HG03520 (cell line): ENCODE data around the gene FAM186B.

Experiments used
- ATAC-seq: cut with Tn5 transposase; IDR thresholded peaks from one replicate; pipeline ENCODE4 v1.9.1; 2021; ENCODE audit warnings: mild to moderate bottlenecking, moderate library complexity; ENCODE audit not compliant: unreplicated experiment

FAM186B gene

DNA sequence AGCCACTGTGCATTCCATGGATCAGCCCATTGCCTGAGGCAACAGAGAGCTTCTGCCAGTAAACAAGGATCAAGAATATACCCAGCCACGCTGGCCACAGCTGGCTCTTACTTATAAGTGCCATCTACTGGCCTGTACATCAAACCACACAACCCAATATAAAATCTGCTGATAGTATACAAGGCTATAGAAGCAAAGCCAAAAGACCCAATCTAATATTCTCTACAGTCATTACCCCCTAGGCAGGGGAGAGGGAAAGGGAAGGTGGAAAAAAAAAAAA is 4.4 kb upstream of the FAM186B start:
- ATAC-seq = no peak

DNA sequence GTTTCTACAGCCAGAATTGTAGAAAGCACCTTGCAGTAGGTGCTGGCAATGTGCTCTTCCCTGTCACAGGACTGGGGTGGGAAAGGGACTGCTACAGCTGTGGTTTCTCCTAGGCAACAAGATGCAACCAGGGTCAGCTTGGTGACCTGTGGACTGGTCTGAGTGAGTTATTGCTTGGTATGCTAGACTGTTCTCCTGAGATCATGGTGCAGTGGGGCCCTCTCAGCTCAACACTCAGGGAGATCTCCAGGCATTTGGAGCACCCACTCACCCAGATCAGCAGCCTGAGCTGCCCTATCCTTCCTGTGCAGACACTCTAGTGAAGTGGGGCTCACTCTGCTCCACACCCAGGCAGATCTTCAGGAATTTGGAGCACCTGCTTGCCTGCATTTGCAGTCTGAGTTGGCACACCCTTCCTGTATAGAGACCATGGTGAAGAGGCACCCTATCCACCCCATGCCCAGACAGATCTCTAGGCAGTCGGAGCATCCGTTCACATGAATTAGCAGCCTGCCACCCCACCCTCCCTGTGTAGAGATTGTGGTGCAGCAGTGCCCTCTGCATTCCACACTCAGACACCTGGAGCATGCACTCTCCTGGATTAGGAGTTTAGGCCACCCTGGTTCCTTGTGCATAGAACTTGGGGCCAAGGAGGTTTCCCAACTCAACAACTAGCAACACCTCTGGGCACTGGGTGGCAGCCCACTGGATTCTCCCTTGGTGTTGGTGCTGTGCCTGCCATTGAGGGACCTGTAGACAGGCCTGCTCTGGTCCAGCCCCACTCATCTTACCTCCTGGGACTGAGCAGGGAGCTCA is 3.8 kb upstream of the FAM186B start:
- no peak for ATAC-seq

- ATAC-seq = no peak
Measured at GRCh38 chr12:49604856-49605255, 583 bp downstream of the FAM186B start.

GRCh38 chr12:49603721-49604120 is 1.7 kb downstream of the FAM186B start:
- ATAC-seq = no peak

DNA sequence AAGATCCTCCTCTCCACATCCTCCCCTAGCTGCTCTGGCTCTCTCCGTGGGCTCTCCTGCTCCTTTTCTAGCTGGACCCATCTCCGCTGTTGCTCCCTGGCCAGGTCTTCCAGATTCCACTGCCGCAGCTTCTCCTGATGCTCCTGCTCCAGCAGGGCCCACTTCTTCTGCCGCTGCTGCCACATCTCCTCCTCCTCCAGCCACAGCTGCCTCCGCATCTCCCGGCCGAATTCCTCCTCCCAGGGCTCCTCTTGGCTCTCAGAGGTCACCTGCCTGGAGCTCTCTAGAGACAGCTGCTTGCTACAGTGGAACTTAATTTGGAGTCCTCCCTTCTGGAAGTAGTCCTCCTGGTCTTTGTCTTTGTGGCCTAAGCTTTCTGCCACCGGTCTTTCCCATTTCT is 5.5 kb downstream of the FAM186B start:
- no peak for ATAC-seq

DNA sequence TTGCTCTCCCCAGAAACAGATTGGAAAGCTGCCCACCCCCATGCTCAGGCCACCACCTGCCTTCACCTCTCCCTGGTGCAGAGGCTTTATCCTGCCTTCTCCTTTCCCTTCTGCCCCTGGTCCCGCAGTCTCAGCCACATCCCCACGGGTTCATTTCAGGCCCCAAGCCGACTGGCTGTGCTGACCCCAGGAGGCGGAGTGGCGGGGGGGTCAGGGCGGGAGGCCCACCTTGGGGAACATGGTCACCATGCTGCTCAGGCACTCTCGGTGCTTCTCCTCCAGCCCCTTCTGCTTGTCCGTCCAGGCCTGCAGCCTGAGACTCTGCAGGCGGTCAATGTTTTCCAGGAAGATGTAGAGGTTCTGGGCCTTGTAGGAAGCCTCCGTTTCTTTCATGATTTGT is 6.9 kb downstream of the FAM186B start:
- ATAC-seq = no peak

GRCh38 chr12:49588721-49589516 is 16.5 kb downstream of the FAM186B start:
- ATAC-seq = no peak

DNA sequence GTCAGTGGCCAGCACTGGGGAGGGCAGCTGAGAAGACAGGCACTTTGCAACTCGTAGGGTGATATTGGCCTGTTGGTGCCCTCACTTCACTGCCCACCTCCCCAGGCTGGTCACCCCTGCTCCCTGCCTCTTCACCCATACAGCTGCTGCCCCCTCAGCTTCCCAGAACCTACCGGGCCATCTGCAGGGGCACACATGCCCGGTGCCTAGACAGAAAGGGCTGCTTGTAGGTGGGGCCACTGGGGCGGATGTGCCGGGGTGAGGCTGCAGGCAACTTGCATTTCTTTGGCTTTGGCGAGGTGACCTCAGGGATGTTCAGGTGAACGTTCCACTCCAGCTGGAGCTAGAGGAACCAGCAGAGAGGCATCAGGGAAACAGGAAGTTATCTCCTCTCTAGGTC is 17.2 kb downstream of the FAM186B start:
- ATAC-seq = no peak

GRCh38 chr12:49587174-49587908 is 18.1 kb downstream of the FAM186B start:
- ATAC-seq = no peak

GRCh38 chr12:49585477-49586459 is 19.7 kb downstream of the FAM186B start:
- no peak for ATAC-seq

DNA sequence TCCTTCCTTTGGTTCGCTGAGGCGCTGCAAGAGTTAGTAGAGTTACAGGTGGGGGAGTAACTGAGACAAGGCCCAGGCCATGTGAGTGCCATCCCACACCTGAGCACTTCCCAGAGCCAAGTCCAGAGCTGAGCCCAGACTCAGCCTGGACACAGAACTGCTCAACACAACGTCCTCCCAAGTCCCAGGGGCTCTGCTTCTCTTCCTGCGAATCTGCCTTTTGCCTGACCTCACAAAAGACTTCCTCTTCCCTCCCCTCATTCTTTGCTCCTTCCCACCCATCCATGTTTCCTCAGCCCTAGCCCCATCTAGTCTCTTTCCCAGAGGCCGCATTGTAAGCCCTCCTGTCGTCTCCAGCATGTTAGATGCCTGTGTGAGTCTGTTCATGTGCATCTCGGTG is 20.8 kb downstream of the FAM186B start:
- no peak for ATAC-seq

DNA sequence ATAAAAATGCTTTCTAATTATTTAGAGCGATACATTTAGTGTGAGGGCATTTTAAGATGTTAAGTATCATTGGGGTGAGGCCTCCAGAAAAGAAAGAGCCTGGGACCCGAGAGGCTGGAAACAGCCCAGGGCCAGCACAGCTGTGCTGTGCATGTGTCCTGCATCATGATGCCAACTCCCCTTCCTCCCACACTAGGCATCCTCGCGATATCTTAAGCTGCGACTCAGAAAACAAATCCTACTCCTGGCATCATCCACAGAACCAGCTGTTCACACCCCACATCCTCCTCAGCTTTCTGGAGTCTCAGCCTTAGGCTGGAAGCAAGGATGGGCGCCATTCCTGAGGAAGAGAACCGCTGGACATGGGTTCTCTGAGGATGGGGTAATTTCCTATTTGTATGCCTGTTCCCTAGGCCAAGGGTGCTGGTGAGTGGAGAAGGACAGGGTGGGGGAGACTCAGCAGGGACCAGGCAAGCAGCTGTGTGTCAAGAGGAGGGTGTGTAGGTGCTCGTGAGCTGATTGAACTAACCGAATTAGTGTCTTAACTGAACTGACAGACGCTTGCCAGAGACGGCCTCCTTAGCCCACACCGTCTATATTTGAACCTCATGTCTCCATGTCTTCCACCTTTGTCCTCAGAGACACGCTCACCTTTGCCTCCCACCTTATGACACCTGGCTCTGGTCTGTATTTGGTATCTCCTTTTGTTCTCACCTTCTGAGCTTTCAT is 21.9 kb downstream of the FAM186B start:
- no peak for ATAC-seq

DNA sequence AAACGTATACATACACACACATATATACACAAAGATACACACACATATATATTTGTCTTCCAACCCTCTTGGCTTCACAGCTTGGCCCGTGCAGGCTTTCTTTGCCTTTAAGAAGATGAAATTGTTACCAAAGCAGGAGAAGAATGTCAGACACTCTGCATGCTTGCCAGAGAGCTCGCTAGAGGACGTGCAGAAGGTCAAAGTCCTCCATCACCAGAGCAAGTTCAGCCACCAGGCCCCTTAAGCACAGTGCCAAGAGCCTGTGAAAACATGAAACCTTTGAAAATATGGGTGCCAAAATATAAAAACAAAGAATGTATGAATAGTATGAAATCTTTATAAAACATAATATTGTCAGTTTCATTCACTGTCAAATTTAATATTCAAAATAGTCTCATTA is 22.6 kb downstream of the FAM186B start:
- no peak for ATAC-seq

DNA sequence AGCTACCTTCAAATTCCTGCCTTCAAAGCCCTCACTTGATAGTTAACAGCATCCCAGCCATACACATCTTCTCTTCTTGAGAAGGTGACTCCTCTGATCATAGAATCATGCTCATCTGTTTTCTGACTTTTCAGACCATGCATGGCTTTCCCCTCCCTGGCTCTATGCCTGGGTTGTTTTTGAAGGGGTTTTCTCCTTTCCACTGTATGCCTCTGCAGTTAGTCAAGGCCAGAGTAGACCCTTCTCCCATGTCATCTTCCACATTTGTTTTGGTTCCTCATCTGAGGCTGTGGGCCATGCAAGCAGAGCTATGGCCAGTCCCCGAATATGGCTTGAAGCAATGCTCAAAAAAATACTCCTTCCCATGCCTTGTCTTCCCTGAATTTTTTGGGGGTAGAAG is 23.2 kb downstream of the FAM186B start:
- ATAC-seq = no peak

DNA sequence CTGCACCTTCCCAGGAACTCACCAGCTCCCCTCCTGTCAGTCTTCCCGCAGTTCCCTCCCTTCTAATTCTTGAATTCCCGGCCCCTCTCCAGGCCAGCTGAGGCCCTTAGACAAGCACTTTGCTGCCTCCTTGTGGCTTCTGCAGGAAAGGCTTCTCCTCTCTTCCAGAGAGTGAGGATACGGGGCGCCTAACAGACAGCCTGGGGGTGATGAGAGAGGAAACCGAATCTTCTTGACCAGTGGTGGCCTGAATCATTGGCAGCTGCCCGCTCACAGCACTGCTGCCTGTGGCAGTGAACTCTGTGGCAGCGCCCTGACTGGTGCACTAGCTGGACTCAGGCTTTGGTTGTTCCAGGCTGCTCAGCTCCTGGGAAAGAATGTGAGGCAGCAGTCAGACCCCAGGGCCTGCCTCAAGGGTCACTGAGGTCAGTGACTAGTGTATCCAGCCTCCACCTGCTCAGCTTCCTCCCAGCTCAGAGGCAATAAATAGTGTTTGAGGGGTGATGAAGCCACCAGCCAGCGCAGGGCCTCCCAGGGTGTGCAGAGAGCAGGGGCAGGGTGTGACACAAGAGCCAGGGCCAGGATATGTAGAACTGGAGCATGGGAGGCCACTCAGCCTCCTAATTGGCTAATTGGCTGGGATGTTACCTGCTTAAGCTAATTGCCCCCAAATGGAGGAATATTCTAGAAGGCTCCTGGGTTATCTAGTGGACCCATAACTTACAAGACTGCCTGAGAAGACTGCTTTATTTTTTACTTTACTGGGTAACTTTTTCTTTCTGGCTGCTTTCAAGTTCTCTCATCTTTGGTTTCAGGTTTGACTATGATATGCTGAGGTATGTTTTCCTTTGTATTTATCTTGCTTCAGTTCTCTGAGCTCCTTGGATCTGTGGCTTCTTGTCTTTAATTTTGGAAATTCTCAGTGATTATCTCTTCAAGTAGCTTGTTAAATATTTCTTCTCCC is 24.6 kb downstream of the FAM186B start:
- ATAC-seq = no peak

DNA sequence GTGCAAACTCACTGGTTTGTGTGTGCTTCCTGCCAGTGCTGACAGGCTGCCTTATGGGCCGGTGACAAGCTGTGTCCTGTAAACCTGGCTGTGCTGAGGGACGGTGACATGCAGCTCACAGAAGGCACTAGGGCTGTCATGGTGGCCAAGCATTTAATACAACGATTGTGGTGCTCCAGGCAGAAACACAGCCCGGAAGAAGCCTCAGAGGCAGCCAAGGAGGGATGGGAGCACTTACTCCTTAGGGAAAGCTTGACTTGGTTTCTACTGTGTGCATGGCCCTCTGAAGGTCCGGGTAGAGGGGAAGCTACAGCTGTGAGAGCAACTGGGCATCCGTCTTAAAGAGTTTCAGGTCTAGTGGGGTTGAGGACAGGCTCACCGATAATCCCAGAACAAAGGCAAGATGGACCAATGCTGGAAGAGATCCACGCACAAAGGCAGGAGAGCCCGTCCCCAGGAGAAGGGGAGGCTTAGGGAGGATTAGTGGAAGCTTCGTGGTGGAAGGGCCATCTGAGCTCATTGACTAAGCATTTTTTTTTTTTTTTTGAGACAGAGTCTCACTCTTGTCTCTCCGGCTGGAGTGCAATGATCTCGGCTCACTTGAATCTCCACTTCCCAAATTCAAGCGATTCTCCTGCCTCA is 26.8 kb downstream of the FAM186B start:
- ATAC-seq = no peak

GRCh38 chr12:49577589-49578315 is 27.7 kb downstream of the FAM186B start:
- no peak for ATAC-seq
